ENCODE data around the gene S100A9.
"Not testable (repeated sequence)": the region's sequence is repeated elsewhere in the genome, so short reads cannot be mapped to it uniquely, and the experiment has no call there.

The S100A9 gene

GRCh38 chr1:153404086-153404635, 46.5 kb downstream of the S100A9 start:
- TF ChIP-seq POLR2A (IDR thresholded peaks at IDR 0.05; ENCODE audit: low read depth, low read length), result no peak
- no peak for TF ChIP-seq POLR2AphosphoS5 (IDR thresholded peaks at IDR 0.05; ENCODE audit: low read depth, low read length)
- no peak for FAIRE-seq

GRCh38 chr1:153404768-153405167, 47.1 kb downstream of the S100A9 start:
- FAIRE-seq (peak; percentile 24), DNase-seq (ENCODE audit: insufficient read length) (peak; percentile 48)
- TF ChIP-seq TAF1 (IDR thresholded peaks at IDR 0.05; ENCODE audit: borderline replicate concordance, low read depth, low read length) (no peak), POLR2AphosphoS5 (IDR thresholded peaks at IDR 0.05; ENCODE audit: low read depth, low read length) (no peak), POLR2A (IDR thresholded peaks at IDR 0.05; ENCODE audit: low read depth, low read length) (no peak)

More at GRCh38 chr1:153404086-153404635, 46.5 kb downstream of the S100A9 start:
- no peak for DNase-seq (ENCODE audit: insufficient read length)

DNA sequence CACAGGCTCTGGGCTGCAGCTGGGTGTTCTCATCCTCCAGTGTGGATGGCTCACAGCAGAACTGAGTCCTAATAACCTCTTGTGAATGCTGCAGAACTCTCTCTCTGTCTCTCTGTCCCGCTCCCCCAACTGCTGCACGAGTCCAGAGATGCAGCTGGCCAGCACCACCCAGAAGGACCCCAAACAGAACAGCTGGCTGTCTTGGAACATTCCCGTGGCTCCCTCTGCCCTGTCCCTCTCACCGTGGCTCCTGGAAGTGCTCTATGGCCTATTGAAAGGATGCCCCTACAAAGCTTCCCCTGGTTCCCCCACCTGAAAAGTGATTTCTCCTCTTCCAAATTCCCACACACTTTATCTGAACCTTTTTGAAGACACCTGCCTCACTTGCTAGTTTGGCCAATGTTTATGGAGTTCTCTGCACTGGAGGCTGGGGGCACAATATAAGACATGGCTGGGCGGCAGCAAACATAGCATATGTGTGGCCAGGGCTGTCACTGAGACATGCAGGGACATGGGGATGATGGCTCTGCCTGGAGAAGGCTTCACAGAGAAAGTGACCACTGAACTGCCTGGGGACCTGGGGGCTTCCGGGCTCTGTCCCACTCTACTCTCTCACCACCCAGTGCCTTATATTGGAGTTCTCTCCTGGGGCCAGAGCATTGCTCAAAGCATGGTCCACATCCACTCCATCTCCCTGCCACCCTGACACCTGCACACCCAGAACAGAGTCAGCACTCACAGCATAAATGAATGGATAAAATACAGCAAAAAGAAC, 48.4 kb downstream of the S100A9 start:
- DNase-seq (ENCODE audit: insufficient read length); FAIRE-seq: not testable (repeated sequence)

GRCh38 chr1:153407274-153407673, 49.6 kb downstream of the S100A9 start:
- FAIRE-seq; DNase-seq (ENCODE audit: insufficient read length): not testable (repeated sequence)
